DOHH2 (cell line): Measurements from ENCODE around the gene USP13.

ENCODE experiments used
- H3F3A ChIP-seq: fragments of 200-600 bp; sonication (generic), shearing (Covaris generic); 2 replicates; pipeline ENCODE4 v1.6.0; 2016; ENCODE audit warnings: antibody characterized with exemption, mild to moderate bottlenecking; ENCODE audit not compliant: control insufficient read depth, insufficient read depth
- H3K27ac ChIP-seq: fragments of 200-600 bp; sonication (generic); 2 replicates; pipeline ENCODE4 v1.5.1; 2014; ENCODE audit warnings: low read depth, mild to moderate bottlenecking, low read length, moderate library complexity
- H3K27me3 ChIP-seq: fragments of 200-600 bp; sonication (generic); 2 replicates; pipeline ENCODE4 v1.6.1; 2014; ENCODE audit warnings: mild to moderate bottlenecking, low read length, mixed read lengths; ENCODE audit not compliant: control insufficient read depth
- H3K36me3 ChIP-seq: fragments of 200-600 bp; sonication (generic); 2 replicates; pipeline ENCODE4 v1.6.1; 2014; ENCODE audit warnings: mild to moderate bottlenecking, low read length, moderate library complexity, mixed read lengths; ENCODE audit not compliant: control insufficient read depth
- H3K4me1 ChIP-seq: fragments of 200-600 bp; sonication (generic); 2 replicates; pipeline ENCODE4 v1.6.1; 2014; ENCODE audit warnings: mild to moderate bottlenecking, low read length, mixed read lengths; ENCODE audit not compliant: control insufficient read depth
- H3K4me2 ChIP-seq: fragments of 200-600 bp; sonication (generic); 2 replicates; pipeline ENCODE4 v1.6.0; 2014; ENCODE audit warnings: mild to moderate bottlenecking, low read length, moderate library complexity
- H3K4me3 ChIP-seq: fragments of 200-600 bp; sonication (generic); 2 replicates; pipeline ENCODE4 v1.5.1; 2014; ENCODE audit warnings: mild to moderate bottlenecking, low read length, mixed read lengths
- H3K79me2 ChIP-seq: fragments of 200-600 bp; sonication (generic); 2 replicates; pipeline ENCODE4 v1.6.1; 2014; ENCODE audit warnings: mild to moderate bottlenecking, low read length, mixed read lengths; ENCODE audit not compliant: control insufficient read depth
- H3K9me2 ChIP-seq: fragments of 200-600 bp; sonication (generic); replicated peaks from 2 replicates; pipeline ENCODE4 v1.6.1; 2014; ENCODE audit warnings: mild to moderate bottlenecking, low read length, mixed read lengths; ENCODE audit not compliant: control insufficient read depth
- H3K9me3 ChIP-seq: fragments of 200-600 bp; sonication (generic); 2 replicates; pipeline ENCODE4 v1.6.1; 2014; ENCODE audit warnings: antibody characterized with exemption, low read length, mixed read lengths; ENCODE audit not compliant: control insufficient read depth, insufficient read depth
- H4K20me1 ChIP-seq: fragments of 200-600 bp; sonication (generic); 2 replicates; pipeline ENCODE4 v1.6.0; 2014; ENCODE audit warnings: low read depth, mild to moderate bottlenecking, antibody characterized with exemption, low read length, moderate library complexity; ENCODE audit not compliant: control insufficient read depth, insufficient read depth
- CTCF ChIP-seq: fragments of 200-600 bp; sonication (generic); IDR thresholded peaks from one replicate; pipeline ENCODE4 v1.5.1; 2014; ENCODE audit warnings: antibody characterized with exemption, mild to moderate bottlenecking, low read depth, low read length; ENCODE audit not compliant: poor library complexity, severe bottlenecking
- EZH2phosphoT487 ChIP-seq: fragments of 200-600 bp; sonication (generic); IDR thresholded peaks from 2 replicates; pipeline ENCODE4 v1.6.1; 2017; ENCODE audit warnings: borderline replicate concordance, mild to moderate bottlenecking, antibody characterized with exemption, low read length, moderate library complexity, mixed read lengths

USP13 gene

GRCh38 chr3:179658606-179659005 lies 5.8 kb downstream of the USP13 start:
- Histone ChIP-seq H3F3A (no peaks in the 10 kb centered on the region), H3K9me2 (no peaks in the 10 kb centered on the region), H3K4me2 (no peak overlapping the region), H3K27me3 (no peaks in the 10 kb centered on the region), H3K79me2 (peaks cover 99% of the 10 kb centered on the region), H3K4me1 (peaks cover 23% of the 10 kb centered on the region), H3K27ac (no peak overlapping the region), H3K4me3 (no peak overlapping the region), H4K20me1 (peaks cover 16% of the 10 kb centered on the region), H3K36me3 (peaks cover 20% of the 10 kb centered on the region), H3K9me3 (no peaks in the 10 kb centered on the region)
- no peak for TF ChIP-seq CTCF
- no peak for TF ChIP-seq EZH2phosphoT487

GRCh38 chr3:179660872-179661271 lies 8.0 kb downstream of the USP13 start:
- Histone ChIP-seq H3K27me3 (no peaks in the 10 kb centered on the region), H3K36me3 (peaks cover 7% of the 10 kb centered on the region), H3K9me2 (no peaks in the 10 kb centered on the region), H3K4me3 (no peak overlapping the region), H3K27ac (no peak overlapping the region), H3K4me1 (peaks cover 8% of the 10 kb centered on the region), H3K79me2 (peaks cover 99% of the 10 kb centered on the region), H4K20me1 (peaks cover 13% of the 10 kb centered on the region), H3K4me2 (no peak overlapping the region), H3F3A (no peaks in the 10 kb centered on the region), H3K9me3 (no peaks in the 10 kb centered on the region)
- no peak for TF ChIP-seq CTCF
- TF ChIP-seq EZH2phosphoT487: no peak

- H3K27me3 ChIP-seq: no peaks in the 10 kb centered on the region
- no peaks in the 10 kb centered on the region for H3K9me3 ChIP-seq
- peaks cover 11% of the 10 kb centered on the region for H4K20me1 ChIP-seq
- no peaks in the 10 kb centered on the region; the same call in none of the 2 replicates for H3K36me3 ChIP-seq
- H3F3A ChIP-seq: no peaks in the 10 kb centered on the region
- H3K27ac ChIP-seq: no peak overlapping the region
- no peaks in the 10 kb centered on the region for H3K9me2 ChIP-seq
- H3K4me2 ChIP-seq: no peak overlapping the region
- no peak overlapping the region for H3K4me3 ChIP-seq
- H3K4me1 ChIP-seq: 0 out of 2 replicates have a peak, but pooled peaks cover 3% of the 10 kb centered on the region
- H3K79me2 ChIP-seq: peaks cover 99% of the 10 kb centered on the region
- TF ChIP-seq EZH2phosphoT487 (no peak), CTCF (no peak)
Observed at GRCh38 chr3:179661777-179662176, 8.9 kb downstream of the USP13 start.
